B cell (primary cell): ENCODE data around the gene NDST1. TPM values are rescaled to one million over a fixed set of nuclear protein-coding genes. Genes with fewer than 3 reads are reported as not detected.

Source experiments
- ATAC-seq: fragments of 200-7000 bp; cut with Tn5 transposase; one replicate; pipeline ENCODE4 v1.10.0; 2021; ENCODE audit warnings: low read depth, mild to moderate bottlenecking, moderate number of reproducible peaks, moderate library complexity
- CTCF ChIA-PET: fragments of 350-600 bp; sonication (Branson Sonifier 250); formaldehyde crosslinking; loops from one replicate; lab custom pipeline; 2021; ENCODE audit warnings: antibody characterized with exemption, inconsistent platforms; lab: Charles Lee
- POLR2A ChIA-PET: fragments of 350-600 bp; sonication (Branson Sonifier 250); formaldehyde crosslinking; loops from one replicate; lab custom pipeline; 2021; ENCODE audit warnings: antibody characterized with exemption; lab: Charles Lee
- DNase-seq: peaks from one replicate; pipeline ENCODE4 v3.0.0; 2013
- H2AFZ ChIP-seq: 2 replicates; pipeline ENCODE4 v1.6.1; 2012; ENCODE audit warnings: mild to moderate bottlenecking, low read depth, low read length; ENCODE audit not compliant: insufficient read depth, poor library complexity, severe bottlenecking
- H3K27ac ChIP-seq, 2 donors: 1 replicate in 1 of 2; 2 replicates in 1 of 2; pipeline ENCODE4 v1.5.1; 2012 to 2013; ENCODE audit warnings: low read length in 2 of 2, mild to moderate bottlenecking in 2 of 2, moderate library complexity in 1 of 2
- H3K27me3 ChIP-seq, 4 experiments: fragments of 200-600 bp in 1 of 4; sonication (generic) in 1 of 4; replicated peaks in 1 of 4; 1 replicate in 2 of 4; 2 replicates in 2 of 4; pipeline versions ENCODE4 v1.6.1 to v1.7.0; 2013 to 2016; ENCODE audit warnings: low read length in 3 of 4, mild to moderate bottlenecking in 2 of 4, mixed read lengths in 1 of 4, moderate library complexity in 1 of 4; ENCODE audit not compliant: insufficient read depth in 4 of 4, control insufficient read depth in 3 of 4; ENCODE audit errors: control extremely low read depth in 1 of 4
- H3K36me3 ChIP-seq, 2 experiments: replicated peaks in 1 of 2; 1 replicate in 1 of 2; 2 replicates in 1 of 2; pipeline versions ENCODE4 v1.6.1 to v1.7.1; 2013; ENCODE audit warnings: low read length in 1 of 2; ENCODE audit not compliant: insufficient read depth in 2 of 2, control insufficient read depth in 1 of 2; ENCODE audit errors: control extremely low read depth in 1 of 2, extremely low read depth in 1 of 2
- H3K4me1 ChIP-seq, 2 donors: fragments of 200-600 bp in 1 of 2; sonication (generic) in 1 of 2; 1 replicate in 1 of 2; 2 replicates in 1 of 2; pipeline versions ENCODE4 v1.5.1 to v1.6.1; 2013 to 2017; ENCODE audit warnings: low read length in 2 of 2; ENCODE audit not compliant: control insufficient read depth in 2 of 2, insufficient read depth in 2 of 2
- H3K4me2 ChIP-seq: replicated peaks from 2 replicates; pipeline ENCODE3; 2012; ENCODE audit warnings: mild to moderate bottlenecking, low read depth, low read length; ENCODE audit not compliant: poor library complexity, severe bottlenecking
- H3K4me3 ChIP-seq, 5 experiments: fragments of 200-600 bp in 1 of 5; sonication (generic) in 1 of 5; 1 replicate in 3 of 5; 2 replicates in 2 of 5; pipeline versions ENCODE4 v1.5.1 to v1.7.0; 2011 to 2016; ENCODE audit warnings: low read length in 4 of 5, mild to moderate bottlenecking in 4 of 5, low read depth in 2 of 5, control low read depth in 1 of 5, moderate library complexity in 1 of 5; ENCODE audit not compliant: insufficient read depth in 1 of 5; ENCODE audit errors: control extremely low read depth in 1 of 5, extremely low read depth in 1 of 5
- H3K79me2 ChIP-seq: fragments of 200-600 bp; sonication (generic); one replicate; pipeline ENCODE4 v1.6.0; 2016; ENCODE audit warnings: low read length; ENCODE audit not compliant: control insufficient read depth, insufficient read depth
- H3K9ac ChIP-seq: fragments of 200-600 bp; sonication (generic); 2 replicates; pipeline ENCODE4 v1.6.1; 2017; ENCODE audit warnings: mild to moderate bottlenecking, low read length, moderate library complexity
- H3K9me3 ChIP-seq, 3 donors: one replicate each; pipeline versions ENCODE4 v1.6.1 to v1.7.1; 2013; ENCODE audit warnings: low read length in 2 of 3; ENCODE audit not compliant: control insufficient read depth in 2 of 3, insufficient read depth in 1 of 3; ENCODE audit errors: control extremely low read depth in 1 of 3
- H4K20me1 ChIP-seq: 2 replicates; pipeline ENCODE4 v1.6.0; 2012; ENCODE audit warnings: mild to moderate bottlenecking, low read length; ENCODE audit not compliant: insufficient read depth, control insufficient read depth, poor library complexity, severe bottlenecking
- H3K27ac Mint-ChIP-seq: one replicate; pipeline ENCODE4 v1.8.0; 2021; ENCODE audit warnings: mixed read lengths
- H3K27me3 Mint-ChIP-seq: one replicate; pipeline ENCODE4 v1.8.0; 2021; ENCODE audit warnings: mixed read lengths
- H3K4me1 Mint-ChIP-seq: one replicate; pipeline ENCODE4 v1.8.0; 2021; ENCODE audit warnings: mixed read lengths
- H3K4me3 Mint-ChIP-seq: one replicate; pipeline ENCODE4 v1.8.0; 2021; ENCODE audit warnings: mixed read lengths
- H3K9me3 Mint-ChIP-seq: one replicate; pipeline ENCODE4 v1.8.0; 2022; ENCODE audit warnings: mixed read lengths; ENCODE audit not compliant: insufficient read depth
- CTCF ChIP-seq: fragments of 200-600 bp; IDR thresholded peaks from one replicate; pipeline ENCODE4 v1.8.0; 2022; ENCODE audit warnings: antibody characterized with exemption, mild to moderate bottlenecking
- EZH2 ChIP-seq: IDR thresholded peaks from 2 replicates; pipeline ENCODE4 v1.6.1; 2012; ENCODE audit warnings: borderline replicate concordance, low read depth, mild to moderate bottlenecking, moderate library complexity, low read length; ENCODE audit not compliant: insufficient read depth, poor library complexity, severe bottlenecking
- WGBS: methylation state at CpG from one replicate; pipeline ENCODE4 v1.1.5; 2013; ENCODE audit warnings: missing lambda C conversion rate; ENCODE audit not compliant: insufficient coverage; 5-methylcytosine and 5-hydroxymethylcytosine counted together
- intact Hi-C: fragments of 100-400 bp; cut with micrococcal nuclease; formaldehyde crosslinking; loops from one replicate; pipeline ENCODE4 v1.10.0; 2022
- polyA plus RNA-seq: library from polyadenylated mRNA; depleted of rRNA; stranded (reverse); fragments of >200 nt; gene quantifications from 2 replicates; pipeline ENCODE4 v1.2.3, GENCODE V29; 2012
- total RNA-seq, 2 donors: library from RNA; stranded (reverse); fragments of 120-200 nt in 1 of 2; gene quantifications; 1 replicate in 1 of 2; 2 replicates in 1 of 2; pipeline versions ENCODE4 v1.2.3 to v1.2.4, GENCODE V29; 2013 to 2022

The NDST1 gene
- total and polyA plus RNA-seq, 2 donors (not counting 1 experiment from before 2014, with no cell fraction given): 4.3 to 7.0 TPM

GRCh38 chr5:150511578-150512367 lies 3.8 kb downstream of the NDST1 start:
- Histone ChIP-seq H3K27me3 (no peaks in the 10 kb centered on the region), H3K4me1 (no peaks in the 10 kb centered on the region), H3K79me2 (peaks cover 17% of the 10 kb centered on the region), H3K36me3 (no peaks in the 10 kb centered on the region), H3K4me3 (no peak overlapping the region), H3K9ac (no peak overlapping the region), H4K20me1 (no peaks in the 10 kb centered on the region), H3K4me2 (no peak overlapping the region), H3K27ac (no peak overlapping the region), H3K9me3 (no peaks in the 10 kb centered on the region), H2AFZ (no peak overlapping the region)
- no peaks in the 10 kb centered on the region for H3K27me3 Mint-ChIP-seq
- no peak overlapping the region for H3K27ac Mint-ChIP-seq
- CTCF ChIA-PET: interaction anchor here (1.0 to 1.2 kb wide), 3 partner anchors 33 to 54 kb away, joined by 3 read pairs; no protein-coding TSS in a partner anchor
- H3K4me3 Mint-ChIP-seq: no peak overlapping the region
- H3K9me3 Mint-ChIP-seq: no peaks in the 10 kb centered on the region
- 88% methylated on average over 7 of the region's 7 CpGs for WGBS
- H3K4me1 Mint-ChIP-seq: no peaks in the 10 kb centered on the region
- POLR2A ChIA-PET: no interaction called here
- intact Hi-C loops: no loop called here
- no peak for DNase-seq
- TF ChIP-seq CTCF (no peak), EZH2 (no peak)
- no peak for ATAC-seq

- ChIA-PET CTCF (interaction anchor here (1.1 kb wide), 1 partner anchor 51 kb away, joined by 3 read pairs; no protein-coding TSS in a partner anchor), POLR2A (no interaction called here)
- no peaks in the 10 kb centered on the region for H3K27me3 ChIP-seq
- no peaks in the 10 kb centered on the region for H3K27me3 Mint-ChIP-seq
- H2AFZ ChIP-seq: no peak overlapping the region
- no peak overlapping the region for H3K4me2 ChIP-seq
- H3K9ac ChIP-seq: no peak overlapping the region
- no peak overlapping the region for H3K27ac ChIP-seq
- no peaks in the 10 kb centered on the region for H4K20me1 ChIP-seq
- H3K4me1 Mint-ChIP-seq: no peaks in the 10 kb centered on the region
- H3K27ac Mint-ChIP-seq: no peak overlapping the region
- H3K36me3 ChIP-seq: no peaks in the 10 kb centered on the region
- peaks cover 17% of the 10 kb centered on the region for H3K79me2 ChIP-seq
- no peak overlapping the region for H3K4me3 Mint-ChIP-seq
- no peaks in the 10 kb centered on the region for H3K9me3 Mint-ChIP-seq
- TF ChIP-seq EZH2 (no peak), CTCF (no peak)
- WGBS: 83% methylated on average over 6 of the region's 6 CpGs
- no peaks in the 10 kb centered on the region for H3K9me3 ChIP-seq
- no peak overlapping the region for H3K4me3 ChIP-seq
- DNase-seq (no peak), ATAC-seq (no peak)
- intact Hi-C loops: no loop called here
- no peaks in the 10 kb centered on the region for H3K4me1 ChIP-seq
These were observed 4.4 kb downstream of the NDST1 start for GRCh38 chr5:150512368-150512747.
